Measurements from ENCODE around the gene RNGTT.
"Not testable (repeated sequence)": the region's sequence is repeated elsewhere in the genome, so short reads cannot be mapped to it uniquely, and the experiment has no call there.

Gene RNGTT

DNA sequence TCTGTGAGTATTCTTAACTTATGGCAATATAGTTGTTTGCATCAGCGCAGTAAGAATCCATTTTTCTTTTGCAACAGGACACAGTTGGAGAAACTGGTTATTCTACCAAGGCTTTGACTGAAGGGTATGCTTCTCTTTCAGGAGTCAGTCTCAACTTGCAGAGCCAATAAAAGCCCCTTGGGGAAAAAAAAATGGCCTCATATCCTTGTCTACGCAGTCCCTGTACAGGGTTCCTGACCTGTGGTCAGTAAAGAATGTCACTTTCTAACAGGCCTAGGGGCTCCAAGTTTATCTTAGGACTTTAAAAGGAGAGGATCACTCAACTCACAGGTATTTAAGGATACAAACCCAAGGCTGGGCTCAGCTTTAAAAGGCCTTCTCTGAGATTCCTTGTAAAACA lies 6.9 kb upstream of the RNGTT start:
- DNase-seq (ENCODE audit: low spot score): no peak

DNA sequence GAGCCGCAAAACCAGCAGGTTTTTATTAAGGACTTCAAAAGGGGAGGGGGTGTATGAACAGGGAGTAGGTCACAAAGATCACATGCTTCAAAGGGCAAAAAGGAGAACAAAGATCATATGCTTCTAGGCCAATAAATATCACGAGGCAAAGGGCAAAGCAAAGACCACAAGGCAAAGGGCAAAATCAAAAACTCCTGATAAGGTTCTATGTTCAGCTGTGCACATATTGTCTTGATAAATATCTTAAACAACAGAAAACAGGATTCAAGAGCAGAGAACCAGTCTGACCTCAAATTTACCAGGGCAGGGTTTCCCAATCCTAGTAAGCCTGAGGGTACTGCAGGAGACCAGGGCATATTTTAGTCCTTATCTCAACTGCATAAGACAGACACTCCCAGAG lies 5.8 kb upstream of the RNGTT start:
- not testable (repeated sequence) for DNase-seq (ENCODE audit: low spot score)

DNA sequence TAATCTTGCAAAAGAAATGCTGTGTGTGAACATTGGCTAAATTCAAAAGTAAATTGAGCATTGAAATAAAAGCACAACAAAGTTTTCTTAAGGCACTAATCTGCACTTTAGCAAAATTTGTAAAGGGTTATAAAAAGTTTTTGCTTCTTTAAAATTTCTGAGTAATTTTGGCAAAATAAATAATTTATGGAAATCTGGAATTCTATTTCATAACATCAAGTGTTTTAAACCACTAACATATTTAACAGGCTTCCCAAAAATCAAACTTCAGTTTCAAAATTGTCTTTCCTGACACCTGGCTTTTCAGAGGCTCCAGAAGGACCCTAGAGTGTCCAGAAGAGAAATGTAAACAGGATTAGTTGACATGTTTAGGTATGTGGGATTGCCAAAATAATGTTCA lies 4.5 kb upstream of the RNGTT start:
- no peak for DNase-seq (ENCODE audit: low spot score)

DNA sequence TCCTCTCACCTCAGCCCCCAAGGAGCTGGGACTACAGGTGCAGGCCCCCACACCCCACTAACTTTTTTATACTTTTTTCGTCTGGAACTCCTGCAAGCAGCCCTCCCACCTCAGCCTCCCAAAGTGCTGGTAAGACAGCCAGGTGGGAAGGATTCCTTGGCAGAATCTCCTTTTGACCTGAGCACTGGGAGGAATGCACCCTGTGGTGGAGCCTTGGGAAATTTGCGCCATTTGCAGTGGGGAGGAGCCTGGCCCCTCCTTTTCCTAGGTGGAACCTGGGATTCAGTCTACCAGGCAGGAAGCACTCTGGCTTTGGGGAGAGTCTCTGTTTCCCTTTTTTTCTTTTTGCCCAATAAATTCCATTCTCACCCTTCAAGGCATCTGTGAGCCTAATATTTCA lies 2.3 kb upstream of the RNGTT start:
- no peak for DNase-seq (ENCODE audit: low spot score)

DNA sequence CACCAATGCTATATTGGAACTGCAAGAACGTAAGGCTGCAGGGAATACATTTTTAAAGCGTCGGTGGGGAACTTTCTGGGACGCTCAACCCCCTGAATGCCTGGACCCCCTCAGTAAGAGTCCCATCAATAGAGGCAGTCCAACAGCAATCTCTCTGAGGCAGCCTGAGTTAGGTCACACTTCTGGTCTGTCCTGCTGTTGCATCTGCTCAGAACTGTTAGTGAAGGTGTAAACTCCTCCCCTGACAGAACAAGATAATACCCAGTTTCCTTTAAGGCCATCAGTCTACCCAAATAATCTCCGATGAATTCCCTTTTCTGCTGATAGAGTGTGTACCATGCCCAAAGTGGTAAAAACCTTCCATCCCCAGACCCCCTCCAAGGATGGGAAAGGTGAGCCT lies 1.1 kb upstream of the RNGTT start:
- no peak for DNase-seq (ENCODE audit: low spot score)

DNA sequence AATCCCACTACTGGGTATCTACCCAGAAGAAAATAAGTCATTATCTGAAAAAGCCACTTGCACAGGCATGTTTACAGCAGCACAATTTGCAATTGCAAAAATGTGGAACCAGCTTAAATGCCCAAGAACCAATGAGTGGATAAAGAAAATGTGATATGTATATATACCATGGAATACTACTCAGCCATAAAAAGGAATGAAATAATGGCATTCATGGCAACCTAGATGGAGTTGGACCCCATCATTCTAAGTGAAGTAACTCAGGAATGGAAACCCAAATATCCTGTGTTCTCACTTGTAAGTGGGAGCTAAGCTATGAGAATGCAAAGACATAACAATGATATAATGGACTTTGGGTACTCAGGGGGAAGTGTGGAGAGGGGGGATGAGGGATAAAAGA lies 4.6 kb downstream of the RNGTT start:
- no peak for DNase-seq (ENCODE audit: low spot score)

DNA sequence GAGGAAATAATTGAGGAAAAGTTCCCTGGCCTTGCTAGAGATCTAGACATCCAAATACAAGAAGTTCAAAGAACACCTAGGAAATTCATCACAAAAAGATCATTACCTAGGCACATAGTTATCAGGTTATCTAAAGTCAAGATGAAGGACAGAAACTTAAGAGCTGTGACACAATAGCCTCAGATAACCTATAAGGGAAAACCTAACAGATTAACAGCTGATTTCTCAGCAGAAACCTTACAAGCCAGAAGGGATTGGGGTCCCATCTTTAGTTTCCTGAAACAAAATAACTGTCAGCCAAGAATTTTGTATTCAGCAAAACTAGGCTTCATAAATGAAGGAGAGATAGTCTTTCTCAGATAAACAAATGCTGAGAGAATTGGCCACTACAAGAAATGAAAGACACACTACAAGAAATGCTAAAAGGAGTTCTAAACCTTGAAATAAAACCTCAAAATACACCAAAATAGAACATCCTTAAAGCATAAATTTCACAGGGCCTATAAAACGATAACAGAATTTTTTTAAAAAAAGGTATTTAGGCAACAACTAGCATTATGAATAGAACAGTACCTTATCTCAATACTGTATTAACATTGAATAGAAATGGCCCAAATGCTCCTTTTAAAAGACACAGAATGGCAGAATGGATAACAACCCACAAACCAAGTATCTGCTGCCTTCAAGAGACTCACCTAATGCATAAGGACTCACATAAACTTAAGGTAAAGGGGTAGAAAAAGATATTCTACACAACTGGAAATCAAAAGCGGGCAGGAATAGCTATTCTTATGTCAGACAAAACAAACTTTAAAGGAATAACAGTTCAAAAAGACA lies 9.7 kb downstream of the RNGTT start:
- no peak for DNase-seq (ENCODE audit: low spot score)

DNA sequence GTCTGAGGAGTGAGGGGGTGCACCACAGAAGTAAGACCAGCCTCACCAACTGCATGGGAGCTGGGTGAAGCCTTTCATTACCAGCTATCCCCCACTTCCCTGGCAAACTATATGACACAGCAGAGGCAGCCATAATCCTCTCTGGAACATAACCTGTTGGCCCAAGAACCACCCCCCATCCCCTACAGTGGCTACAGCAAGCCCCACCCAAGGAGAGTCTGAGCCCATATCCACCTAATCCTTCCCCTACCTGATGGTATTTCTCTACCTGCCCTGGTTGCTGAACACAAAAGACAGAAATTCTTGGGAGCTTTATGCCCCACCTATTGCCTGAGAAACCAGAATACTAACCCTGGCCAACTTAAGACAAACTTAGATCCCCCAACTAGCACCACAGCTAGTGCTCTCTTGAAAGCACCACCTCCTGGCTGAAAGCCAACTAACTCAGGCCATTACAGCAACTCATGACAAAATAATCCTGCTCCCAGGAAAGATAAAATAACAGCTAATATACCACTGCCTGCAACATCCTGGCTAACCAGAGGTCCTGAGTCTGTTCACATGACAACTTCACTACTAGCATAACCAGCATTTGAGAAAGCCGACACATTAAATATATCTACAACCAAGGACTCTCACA lies 11.2 kb downstream of the RNGTT start:
- DNase-seq (ENCODE audit: low spot score): no peak

DNA sequence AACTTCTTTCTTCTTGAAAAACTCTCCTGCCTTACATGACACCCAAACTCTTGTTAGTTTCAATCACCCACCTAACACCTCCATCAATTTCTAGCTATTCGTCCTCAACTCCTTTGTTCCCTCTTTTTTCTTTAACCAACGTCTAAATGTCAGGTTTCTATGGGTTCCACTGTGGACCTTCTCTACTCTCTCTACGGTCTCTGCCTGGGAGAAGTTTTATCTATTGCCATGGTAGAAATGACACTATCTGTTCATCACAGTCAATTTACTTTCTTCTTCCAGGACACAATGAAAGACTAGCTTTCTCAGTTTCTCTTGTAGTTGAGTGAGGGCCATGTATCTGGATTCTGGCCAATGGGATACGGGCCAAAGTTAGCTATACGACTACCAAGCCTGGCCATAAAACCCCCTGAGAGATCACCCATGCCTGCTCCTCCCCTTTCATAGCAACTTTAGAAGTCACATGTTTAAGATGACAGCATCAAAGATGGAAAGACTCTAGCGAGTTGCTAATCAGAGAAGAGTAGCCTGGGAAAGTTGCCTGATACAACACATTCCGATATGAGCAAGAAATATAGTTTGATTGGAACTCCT lies 17.9 kb downstream of the RNGTT start:
- no peak for DNase-seq (ENCODE audit: low spot score)

DNA sequence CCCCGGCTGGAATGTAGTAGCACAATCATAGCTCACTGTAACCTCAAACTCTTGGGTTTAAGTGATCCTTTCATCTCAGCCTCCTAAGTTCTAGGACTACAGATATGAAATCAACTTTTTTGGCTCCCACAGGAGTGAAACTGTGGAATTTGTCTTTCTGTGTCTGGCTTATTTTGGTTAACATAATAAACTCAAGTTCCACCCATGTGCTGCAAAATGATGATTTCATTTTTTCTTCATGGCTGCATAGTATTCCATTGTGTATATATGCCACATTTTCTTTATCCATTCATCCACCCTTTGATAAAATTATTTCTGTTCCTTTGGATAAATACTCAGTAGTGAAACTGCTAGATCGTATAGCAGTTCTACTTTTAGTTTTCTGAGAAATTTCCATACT lies 29.9 kb downstream of the RNGTT start:
- no peak for DNase-seq (ENCODE audit: low spot score)

DNA sequence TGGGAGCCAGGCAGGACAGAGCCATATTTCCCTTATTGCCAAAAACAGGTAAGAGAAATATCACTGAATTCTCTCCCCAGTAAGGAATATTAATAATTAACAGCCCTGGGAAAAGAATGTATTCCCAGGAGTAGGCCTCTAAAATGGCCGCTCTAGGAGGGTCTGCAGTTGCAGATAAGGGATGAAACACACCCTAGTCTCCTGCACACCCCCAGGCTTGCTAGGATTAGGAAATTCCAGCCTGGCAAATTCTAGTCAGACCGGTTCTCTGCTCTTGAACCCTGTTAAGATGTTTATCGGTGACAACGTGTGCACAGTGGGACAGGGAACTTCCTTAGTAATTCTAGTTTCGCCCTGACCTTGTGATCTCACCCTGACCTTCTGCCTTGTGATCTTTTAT lies 31.4 kb downstream of the RNGTT start:
- not testable (repeated sequence) for DNase-seq (ENCODE audit: low spot score)

DNA sequence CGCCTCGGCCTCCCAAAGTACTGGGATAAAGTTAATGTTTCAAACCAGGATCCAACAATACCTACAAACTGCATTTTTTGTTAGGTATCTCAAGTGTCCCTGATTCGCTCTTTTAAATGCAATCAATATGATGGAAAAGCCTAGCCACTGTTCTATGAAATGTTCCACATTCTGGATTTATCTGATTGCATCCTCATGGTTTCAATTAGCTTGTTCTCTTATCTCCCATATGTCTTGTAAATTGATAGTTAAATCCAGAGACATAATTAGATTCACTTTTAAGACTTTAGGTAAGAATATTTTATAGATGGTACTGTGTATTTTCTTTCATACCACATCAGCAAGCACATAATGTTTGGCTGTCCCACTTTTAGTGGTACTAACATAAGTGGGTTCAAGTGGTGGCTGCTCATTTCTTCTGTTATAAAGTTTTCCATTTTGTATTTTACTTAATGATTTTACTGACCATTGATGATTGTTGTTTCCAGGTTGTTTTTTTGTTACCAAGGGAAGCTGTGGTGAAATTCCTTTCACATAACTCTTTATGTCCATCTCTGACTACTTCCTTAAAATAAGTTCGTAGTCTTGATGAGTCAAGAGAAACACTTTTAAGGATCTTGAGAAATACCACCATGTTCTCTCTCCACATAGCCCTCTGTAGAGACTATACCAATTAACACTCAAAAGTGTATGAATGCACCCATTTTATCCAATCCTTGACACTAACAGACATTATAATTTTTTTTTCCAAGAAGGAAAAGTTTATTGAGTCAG lies 40.5 kb downstream of the RNGTT start:
- DNase-seq (ENCODE audit: low spot score): no peak

DNA sequence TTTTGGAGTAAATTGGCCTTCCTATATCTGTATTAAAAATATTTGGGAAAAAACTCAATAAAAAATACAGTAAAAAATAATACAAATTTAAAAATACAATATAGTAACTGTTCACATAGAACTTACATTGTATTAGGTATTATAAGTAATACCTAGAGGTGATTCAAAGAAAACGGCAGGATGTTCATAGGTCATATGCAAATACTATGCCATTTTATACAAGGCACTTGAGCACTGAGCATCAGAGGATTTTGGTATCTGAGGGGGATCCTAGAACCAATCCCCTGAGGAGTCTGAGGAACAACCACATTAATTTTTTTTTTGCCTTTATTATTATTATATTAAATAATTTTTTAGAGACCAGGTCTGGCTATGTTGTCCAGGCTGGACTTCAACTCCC lies 41.7 kb downstream of the RNGTT start:
- no peak for DNase-seq (ENCODE audit: low spot score)

DNA sequence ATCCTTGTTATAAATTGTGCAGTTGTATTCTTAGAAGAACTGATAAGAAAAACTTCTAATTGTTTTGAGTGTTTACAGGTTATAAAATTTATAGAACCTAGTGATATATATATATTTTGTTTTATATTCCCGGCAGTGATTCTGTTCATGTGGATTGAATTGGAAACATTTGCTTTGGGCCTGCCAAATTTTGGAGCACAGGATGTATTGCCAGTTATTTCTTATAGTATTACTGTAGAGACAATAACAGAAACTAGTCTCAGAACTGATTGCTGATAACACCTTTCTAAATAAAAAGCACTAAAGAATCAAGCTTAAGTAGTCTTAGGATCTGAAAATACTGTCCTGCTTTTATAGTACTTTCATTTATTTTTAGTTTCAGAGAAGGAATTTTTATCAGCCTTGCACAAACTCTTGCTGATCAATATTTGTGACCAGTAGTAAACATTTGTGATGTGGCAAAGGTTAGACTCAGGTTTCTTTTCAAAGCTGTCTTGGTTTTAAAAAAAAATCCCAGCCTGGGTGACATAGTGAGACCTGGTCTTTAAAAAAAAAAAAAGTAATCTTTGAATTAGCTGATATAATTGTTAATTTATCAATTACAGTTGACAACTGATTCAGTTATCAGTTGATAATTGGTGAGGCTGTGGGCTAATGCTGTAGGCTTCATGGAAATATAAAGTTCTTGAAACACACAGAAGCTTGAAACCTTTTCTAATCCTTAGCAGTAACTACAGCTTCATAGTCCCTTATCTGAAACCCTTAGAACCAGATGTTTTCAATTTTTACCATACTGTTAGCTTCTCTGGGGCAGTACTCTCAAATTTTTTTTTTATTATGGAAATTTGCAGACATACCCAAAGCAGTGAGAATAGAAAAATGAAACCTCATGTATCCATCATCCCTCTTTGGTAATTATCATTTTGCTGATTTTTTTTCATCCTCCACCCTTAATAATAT lies 42.4 kb downstream of the RNGTT start:
- no peak for DNase-seq (ENCODE audit: low spot score)

DNA sequence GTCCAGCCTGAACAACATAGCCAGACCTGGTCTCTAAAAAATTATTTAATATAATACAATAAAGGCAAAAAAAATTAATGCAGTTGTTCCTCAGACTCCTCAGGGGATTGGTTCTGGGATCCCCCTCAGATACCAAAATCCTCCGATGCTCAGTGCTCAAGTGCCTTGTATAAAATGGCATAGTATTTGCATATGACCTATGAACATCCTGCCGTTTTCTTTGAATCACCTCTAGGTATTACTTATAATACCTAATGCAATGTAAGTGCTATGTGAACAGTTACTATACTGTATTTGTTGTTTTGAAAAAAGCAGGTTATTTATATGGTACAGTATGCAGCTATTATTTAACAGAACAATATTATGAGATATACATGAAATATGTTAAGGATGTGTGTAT lies 43.3 kb downstream of the RNGTT start:
- no peak for DNase-seq (ENCODE audit: low spot score)

DNA sequence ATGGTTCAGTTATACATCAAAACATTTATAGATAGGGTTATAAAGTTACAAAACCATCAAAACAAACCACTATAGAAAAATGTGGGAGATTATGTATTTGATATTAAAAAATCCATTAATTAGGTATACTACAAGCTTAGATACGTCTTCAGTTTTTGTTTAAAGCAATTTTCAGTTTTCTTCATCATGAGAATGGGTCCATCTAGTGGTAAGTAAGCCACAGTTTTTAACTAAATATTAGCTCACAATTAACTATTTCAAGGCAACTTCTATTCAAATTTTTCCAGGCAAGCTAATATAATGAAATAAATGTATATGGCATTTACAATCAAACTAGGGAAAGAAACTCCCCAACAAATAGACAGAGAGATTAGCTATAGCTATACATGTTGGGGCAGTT lies 44.4 kb downstream of the RNGTT start:
- no peak for DNase-seq (ENCODE audit: low spot score)

DNA sequence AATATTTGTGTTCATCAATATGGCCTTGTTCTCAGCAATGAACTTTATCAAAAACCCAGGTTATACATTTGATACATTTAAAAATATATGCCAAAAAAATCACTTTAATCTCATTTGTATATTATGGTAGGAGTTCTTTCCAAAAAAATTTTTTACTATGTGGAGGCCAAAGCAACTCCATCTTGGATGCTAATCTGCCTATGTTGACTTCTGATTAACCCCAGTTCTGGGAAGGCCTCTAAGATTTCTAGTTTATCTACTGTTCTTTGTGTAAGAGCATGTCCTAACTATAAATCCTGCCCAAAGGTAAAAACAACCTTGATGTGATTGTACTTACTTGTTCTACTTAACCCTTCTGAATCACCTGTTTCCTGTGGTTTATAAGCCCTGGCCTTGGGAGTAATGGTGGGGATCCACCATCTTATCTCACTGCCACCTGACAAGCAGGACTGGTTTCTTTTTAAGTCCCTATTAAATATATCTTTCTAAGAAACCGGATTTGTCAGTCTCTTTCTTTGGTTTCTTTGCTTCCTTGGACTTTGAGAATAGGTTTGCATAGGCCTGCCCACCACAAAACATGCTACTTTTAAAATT lies 46.7 kb downstream of the RNGTT start:
- no peak for DNase-seq (ENCODE audit: low spot score)

DNA sequence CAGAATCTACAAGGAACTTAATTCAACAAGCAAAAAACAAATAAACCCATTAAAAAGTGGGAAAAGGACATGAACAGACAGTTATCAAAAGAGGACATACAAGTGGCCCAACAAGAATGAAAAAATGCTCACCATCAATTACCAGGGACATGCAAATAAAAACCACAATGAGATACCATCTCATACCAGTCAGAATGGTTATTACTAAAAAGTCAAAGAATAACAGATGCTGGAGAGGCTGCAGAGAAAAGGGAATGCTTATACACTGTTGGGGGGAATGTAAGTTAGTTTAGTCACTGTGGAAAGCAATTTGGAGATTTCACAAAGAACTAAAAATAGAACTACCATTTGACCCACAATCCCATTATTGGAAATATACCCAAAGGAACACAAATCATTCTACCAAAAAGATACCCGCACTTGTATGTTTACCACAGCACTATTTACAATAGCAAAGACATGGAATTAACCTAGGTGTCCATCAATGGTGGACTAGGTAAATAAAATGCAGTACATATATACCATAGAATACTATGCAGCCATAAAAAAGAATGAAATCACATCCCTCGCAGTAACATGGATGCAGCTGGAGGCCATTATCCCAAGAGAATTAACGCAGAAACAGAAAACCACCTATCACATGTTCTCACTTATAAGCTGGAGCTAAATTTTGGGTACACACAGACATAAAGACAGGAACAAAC lies 48.4 kb downstream of the RNGTT start:
- DNase-seq (ENCODE audit: low spot score): no peak

DNA sequence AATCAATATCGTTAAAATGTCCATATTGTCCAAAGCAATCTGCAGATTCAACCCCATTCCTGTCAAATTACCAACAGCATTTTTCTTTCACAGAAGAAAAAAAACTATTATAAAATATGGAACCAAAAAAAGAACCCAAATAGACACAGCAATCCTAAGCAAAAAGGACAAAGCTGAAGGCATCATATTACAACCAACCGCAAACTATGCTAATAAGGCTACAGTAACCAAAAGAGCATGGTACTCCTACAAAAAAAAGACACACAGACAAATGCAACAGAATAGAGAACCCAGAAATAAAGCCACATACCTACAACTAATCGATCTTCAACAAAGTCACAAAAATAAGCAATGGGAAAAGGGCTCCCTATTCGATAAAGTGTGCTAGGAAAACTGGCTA lies 49.2 kb downstream of the RNGTT start:
- no peak for DNase-seq (ENCODE audit: low spot score)

DNA sequence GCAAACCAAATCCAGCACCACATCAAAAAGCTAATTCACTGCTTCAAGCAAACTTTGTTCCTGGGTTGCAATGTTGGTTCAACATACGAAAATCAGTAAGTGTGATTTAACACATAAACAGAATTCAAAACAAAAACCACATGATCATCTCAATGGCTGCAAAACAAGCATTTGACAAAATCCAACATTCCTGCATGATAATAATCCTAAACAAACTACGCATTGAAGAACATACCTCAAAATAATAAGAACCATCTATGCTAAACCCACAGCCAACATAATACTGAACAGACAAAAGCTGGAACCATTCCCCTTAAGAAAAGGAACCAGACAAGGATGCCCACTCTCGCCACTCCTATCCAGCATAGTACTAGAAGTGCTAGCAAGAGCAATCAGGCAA lies 49.9 kb downstream of the RNGTT start:
- DNase-seq (ENCODE audit: low spot score): no peak
